Left ventricle myocardium inferior (tissue), 1 donor: ENCODE measurements around the gene SCUBE2. TPM values are rescaled to one million over a fixed set of nuclear protein-coding genes. Genes with fewer than 3 reads are reported as not detected.

ENCODE experiments used
- DNase-seq: peaks from one replicate; pipeline ENCODE4 v3.0.0-alpha.2; 2020
- H3K27ac ChIP-seq: fragments of 200-600 bp; replicated peaks from 2 replicates; pipeline ENCODE4 v1.8.0; 2021
- H3K27me3 ChIP-seq: fragments of 200-600 bp; 2 replicates; pipeline ENCODE4 v1.8.0; 2021; ENCODE audit warnings: low read depth
- H3K36me3 ChIP-seq: fragments of 200-600 bp; 2 replicates; pipeline ENCODE4 v1.8.0; 2021
- H3K4me1 ChIP-seq: fragments of 200-600 bp; 2 replicates; pipeline ENCODE4 v1.8.0; 2021
- H3K4me3 ChIP-seq: fragments of 200-600 bp; 2 replicates; pipeline ENCODE4 v1.8.0; 2021; ENCODE audit warnings: mild to moderate bottlenecking, moderate library complexity
- H3K9me3 ChIP-seq: fragments of 200-600 bp; replicated peaks from 2 replicates; pipeline ENCODE4 v1.8.0; 2021
- intact Hi-C: fragments of 100-400 bp; cut with micrococcal nuclease; formaldehyde crosslinking; loops from one replicate; pipeline ENCODE4 v1.11.0; 2022
- total RNA-seq: library from RNA; stranded (reverse); fragmentation: NEBNext Ultra II Directional; extraction: Animal tissue kit (Norgen Biotek cat#: 25700); gene quantifications from one replicate; pipeline ENCODE4 v1.2.1, GENCODE V29; 2021
- TF ChIP-seq, protein P1 (sequence below): fragments of 200-600 bp; IDR thresholded peaks from 2 replicates; pipeline ENCODE4 v1.8.0; 2021; ENCODE audit warnings: antibody characterized with exemption, mild to moderate bottlenecking, borderline replicate concordance
- donor health status: DM: no; HTN: yes; CAD: no; lungs with severe emphysema.

SCUBE2 gene
- total RNA-seq, 1 donor from 2014 or later, result 1.8 TPM

DNA sequence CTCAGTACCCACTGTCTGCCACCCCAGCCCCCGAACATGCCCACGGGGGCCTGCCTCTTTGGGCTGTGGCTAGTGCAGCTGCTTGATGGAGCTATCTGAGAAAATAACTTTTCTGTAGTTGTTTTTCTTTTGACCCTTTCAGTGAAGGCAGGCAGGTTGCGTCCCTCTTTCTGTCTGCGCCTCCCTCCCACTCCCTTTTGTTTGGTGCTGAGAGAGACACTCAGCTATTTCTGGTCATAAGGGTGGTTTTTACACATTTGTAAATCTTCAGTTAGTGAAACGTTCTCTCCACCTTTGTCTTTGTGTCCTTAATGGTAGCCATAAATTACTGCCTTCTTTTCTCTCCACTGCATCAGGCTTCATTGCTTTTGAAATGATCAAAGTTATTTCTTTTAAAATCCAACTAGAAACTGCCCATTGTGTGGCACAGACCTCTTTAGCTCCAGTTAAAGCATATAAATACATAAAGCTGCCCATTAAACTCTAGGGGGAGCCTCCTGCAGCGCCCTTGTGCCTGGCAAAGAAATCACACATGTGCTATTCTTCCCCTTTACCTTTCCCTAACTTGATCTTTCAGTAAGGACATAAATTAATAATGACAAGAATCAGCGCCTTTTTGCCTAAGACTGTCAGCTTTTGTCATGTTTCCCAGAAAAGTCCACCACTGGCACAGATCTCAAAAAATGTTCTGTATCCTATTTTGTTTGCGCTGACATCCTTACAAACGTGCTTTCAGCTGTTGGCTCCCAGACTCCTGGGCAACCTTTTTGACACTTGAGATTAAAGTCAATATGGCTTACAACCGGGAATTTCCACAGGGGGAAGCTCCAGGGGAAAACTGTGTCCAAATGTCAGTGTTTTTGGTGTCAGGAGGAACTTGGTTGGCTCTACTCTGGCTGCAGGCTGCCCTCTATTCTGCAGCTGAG lies 1.7 kb upstream of the SCUBE2 start:
- H3K4me3 ChIP-seq, result no peak overlapping the region
- no peak overlapping the region for H3K27ac ChIP-seq
- H3K27me3 ChIP-seq, result peaks cover 59% of the 10 kb centered on the region
- no peaks in the 10 kb centered on the region for H3K36me3 ChIP-seq
- intact Hi-C loops, result no loop called here
- TF ChIP-seq, protein P1, sequence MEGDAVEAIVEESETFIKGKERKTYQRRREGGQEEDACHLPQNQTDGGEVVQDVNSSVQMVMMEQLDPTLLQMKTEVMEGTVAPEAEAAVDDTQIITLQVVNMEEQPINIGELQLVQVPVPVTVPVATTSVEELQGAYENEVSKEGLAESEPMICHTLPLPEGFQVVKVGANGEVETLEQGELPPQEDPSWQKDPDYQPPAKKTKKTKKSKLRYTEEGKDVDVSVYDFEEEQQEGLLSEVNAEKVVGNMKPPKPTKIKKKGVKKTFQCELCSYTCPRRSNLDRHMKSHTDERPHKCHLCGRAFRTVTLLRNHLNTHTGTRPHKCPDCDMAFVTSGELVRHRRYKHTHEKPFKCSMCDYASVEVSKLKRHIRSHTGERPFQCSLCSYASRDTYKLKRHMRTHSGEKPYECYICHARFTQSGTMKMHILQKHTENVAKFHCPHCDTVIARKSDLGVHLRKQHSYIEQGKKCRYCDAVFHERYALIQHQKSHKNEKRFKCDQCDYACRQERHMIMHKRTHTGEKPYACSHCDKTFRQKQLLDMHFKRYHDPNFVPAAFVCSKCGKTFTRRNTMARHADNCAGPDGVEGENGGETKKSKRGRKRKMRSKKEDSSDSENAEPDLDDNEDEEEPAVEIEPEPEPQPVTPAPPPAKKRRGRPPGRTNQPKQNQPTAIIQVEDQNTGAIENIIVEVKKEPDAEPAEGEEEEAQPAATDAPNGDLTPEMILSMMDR, result peak; percentile 15
- no peak for DNase-seq
- peaks cover 10% of the 10 kb centered on the region for H3K4me1 ChIP-seq
- H3K9me3 ChIP-seq, result no peaks in the 10 kb centered on the region

DNA sequence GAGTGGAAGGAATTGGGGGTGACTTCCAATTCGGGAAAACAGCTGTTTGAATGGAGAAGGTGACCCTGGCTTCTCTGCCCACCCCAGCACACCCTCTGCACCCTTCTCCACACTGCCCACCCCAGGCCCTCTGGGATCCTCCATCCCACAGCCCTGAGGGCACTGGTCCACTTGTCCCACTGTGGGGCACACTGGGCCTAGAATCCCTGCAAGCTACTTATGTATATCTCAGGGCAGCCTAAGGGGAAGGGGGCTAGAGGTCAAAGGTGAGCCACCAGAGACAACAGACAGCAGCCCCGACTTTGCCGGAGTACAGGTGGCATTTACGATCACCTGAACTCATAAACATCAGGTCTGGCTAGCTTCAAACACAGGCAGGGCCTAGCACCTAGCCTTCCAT lies 673 bp upstream of the SCUBE2 start:
- no peak overlapping the region for H3K27ac ChIP-seq
- TF ChIP-seq, protein P1, result no peak
- peaks cover 10% of the 10 kb centered on the region for H3K4me1 ChIP-seq
- H3K36me3 ChIP-seq, result no peaks in the 10 kb centered on the region
- intact Hi-C loops, result no loop called here
- no peaks in the 10 kb centered on the region for H3K9me3 ChIP-seq
- peaks cover 59% of the 10 kb centered on the region for H3K27me3 ChIP-seq
- DNase-seq, result no peak
- peak overlapping the region; percentile 68 for H3K4me3 ChIP-seq

DNA sequence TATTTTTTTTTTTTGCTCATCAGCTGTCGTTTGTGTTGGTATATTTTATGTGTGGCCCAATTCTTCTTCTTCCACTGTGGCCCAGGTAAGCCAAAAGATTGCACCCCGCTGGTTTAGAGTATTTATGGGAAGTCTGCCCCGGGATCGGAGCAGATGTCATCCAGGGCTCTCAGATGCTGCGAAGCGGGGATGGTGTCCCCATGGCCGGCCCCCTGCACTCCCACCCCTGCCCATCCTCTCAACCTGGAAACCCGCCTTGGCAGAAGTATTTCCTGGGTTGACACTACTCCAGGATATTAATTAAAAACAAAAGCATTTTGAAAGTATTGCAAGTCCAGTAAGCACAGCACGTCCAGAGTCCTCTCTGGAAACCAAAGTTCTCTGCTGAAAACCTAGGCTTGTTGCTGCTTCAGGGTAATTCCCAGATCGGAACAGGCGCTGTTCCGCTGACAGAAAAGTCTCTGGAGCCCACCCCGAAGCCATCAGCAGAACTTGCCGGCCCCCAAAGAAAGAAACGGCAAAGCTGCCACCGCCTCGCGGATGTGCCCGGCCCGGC lies 833 bp downstream of the SCUBE2 start:
- no peak for DNase-seq
- Histone ChIP-seq H3K4me3 (peak overlapping the region; percentile 68), H3K9me3 (no peaks in the 10 kb centered on the region), H3K4me1 (peaks cover 10% of the 10 kb centered on the region), H3K27ac (no peak overlapping the region), H3K36me3 (no peaks in the 10 kb centered on the region), H3K27me3 (peaks cover 55% of the 10 kb centered on the region)
- intact Hi-C loops, result no loop called here
- TF ChIP-seq, protein P1, result no peak

DNA sequence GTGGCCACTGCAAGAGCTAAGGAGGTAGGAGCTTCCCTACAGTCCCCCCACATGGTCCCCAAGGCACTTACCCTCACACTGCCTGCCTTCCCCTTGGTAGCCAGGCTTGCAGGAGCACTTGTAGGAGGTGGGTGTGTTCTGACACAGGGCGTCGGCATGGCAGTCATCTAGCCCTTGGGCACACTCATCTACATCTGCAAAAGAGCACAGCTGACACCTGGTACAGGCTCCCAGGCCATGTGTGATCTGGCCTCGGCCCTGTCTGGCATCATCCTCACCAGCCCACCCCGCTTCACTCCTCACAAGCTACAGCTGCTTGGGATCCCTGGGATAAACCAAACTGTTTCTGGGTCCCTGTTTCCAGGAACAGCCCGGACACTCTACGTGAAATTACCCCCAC lies 1.8 kb downstream of the SCUBE2 start:
- TF ChIP-seq, protein P1, result no peak
- DNase-seq, result no peak
- intact Hi-C loops, result no loop called here

DNA sequence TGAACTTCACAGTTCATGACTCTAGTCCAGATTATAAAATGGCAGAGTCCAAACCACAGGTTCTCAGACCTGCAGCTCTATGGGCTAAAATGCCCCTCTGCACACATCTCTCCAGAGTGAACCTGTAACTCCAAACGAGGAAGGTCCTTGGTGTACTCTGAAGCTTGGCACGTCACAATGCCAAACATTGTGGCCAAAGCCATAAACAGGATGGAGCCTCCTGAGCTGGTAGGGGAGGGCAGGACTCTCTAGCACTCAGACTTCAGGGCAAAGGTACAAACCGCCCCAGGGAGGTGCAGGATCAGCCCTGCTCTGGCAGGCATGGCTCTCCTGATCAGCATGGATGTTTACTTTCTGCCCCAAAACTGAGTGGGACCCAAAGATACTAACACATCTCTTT lies 2.3 kb downstream of the SCUBE2 start:
- no peak for DNase-seq
- TF ChIP-seq, protein P1, result no peak
- Histone ChIP-seq H3K36me3 (no peaks in the 10 kb centered on the region), H3K9me3 (no peaks in the 10 kb centered on the region), H3K4me1 (peaks cover 10% of the 10 kb centered on the region), H3K27me3 (peaks cover 42% of the 10 kb centered on the region), H3K4me3 (no peak overlapping the region), H3K27ac (no peak overlapping the region)
- intact Hi-C loops, result no loop called here

More for the DNA sequence above, 1.8 kb downstream of the SCUBE2 start:
- H3K27ac ChIP-seq, result no peak overlapping the region
- H3K9me3 ChIP-seq, result no peaks in the 10 kb centered on the region
- H3K36me3 ChIP-seq, result no peaks in the 10 kb centered on the region
- H3K4me3 ChIP-seq, result no peak overlapping the region
- H3K27me3 ChIP-seq, result peaks cover 47% of the 10 kb centered on the region
- peaks cover 10% of the 10 kb centered on the region for H3K4me1 ChIP-seq
